ENCODE results near the gene MAGI1. TPM values are rescaled to one million over a fixed set of nuclear protein-coding genes. Genes with fewer than 3 reads are reported as not detected.
"Not testable (repeated sequence)": the region's sequence is repeated elsewhere in the genome, so short reads cannot be mapped to it uniquely, and the experiment has no call there.

MAGI1 gene
- total RNA-seq, 1 donor from 2014 or later: 33.1 TPM

DNA sequence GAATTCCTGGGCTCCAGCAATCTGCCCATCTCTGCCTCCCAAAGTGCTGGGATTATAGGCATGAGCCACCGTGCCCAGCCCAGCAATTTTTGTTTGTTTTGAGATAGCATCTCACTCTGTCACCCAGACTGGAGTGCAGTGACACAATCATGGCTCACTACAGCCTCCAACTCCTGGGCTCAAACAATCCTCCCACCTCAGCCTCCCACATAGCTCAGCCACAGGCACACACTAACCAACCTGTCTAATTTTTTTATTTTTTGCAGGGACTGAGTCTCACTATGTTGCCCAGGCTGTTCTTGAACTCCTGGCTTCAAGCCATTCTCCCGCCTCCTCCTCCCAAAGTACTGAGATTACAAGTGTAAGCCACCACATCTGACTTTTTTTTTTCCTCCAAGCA, 7.6 kb upstream of the MAGI1 start:
- DNase-seq (ENCODE audit: missing footprints); intact Hi-C loops (cut with DNase I); ATAC-seq: not testable (repeated sequence)

- intact Hi-C loops (cut with DNase I): no loop called here
- no peak for DNase-seq (ENCODE audit: missing footprints)
- no peak for ATAC-seq
Observed at GRCh38 chr3:66041828-66042227, 3.1 kb upstream of the MAGI1 start.

DNA sequence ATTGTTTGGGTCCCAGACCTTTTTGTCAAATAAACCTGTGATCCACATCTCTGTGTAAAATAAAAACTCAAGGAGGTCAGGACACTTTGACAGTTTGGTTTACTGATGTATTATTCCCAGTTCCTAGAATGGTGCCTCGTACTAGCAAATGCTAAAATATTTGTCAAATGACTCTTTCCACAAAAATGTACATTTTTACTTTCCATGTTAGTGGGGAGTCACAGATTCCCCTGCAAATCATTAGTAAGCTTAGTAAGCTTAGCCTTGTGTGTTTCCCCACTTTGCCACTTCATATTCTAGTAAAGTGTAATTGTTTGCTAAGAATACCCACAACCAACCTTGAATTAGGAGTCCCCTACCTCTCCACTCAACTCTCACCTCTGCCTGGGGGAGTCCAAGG, 2.4 kb upstream of the MAGI1 start:
- no peak for DNase-seq (ENCODE audit: missing footprints)
- intact Hi-C loops (cut with DNase I): no loop called here

DNA sequence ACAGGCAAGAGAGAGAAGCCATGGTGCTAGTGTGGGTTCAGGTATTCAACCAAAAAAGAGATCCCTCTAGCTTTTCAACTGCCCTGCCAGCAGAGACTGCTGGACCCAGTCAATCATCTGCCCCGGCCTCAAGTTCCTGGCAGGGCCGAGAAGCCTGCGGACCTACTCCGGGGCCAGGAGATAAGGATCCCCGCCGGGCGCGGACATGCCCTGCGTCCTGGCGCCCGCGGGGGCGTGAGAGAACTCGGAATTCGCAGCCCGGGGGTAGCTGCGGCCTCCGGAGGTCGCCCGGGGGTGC, 821 bp upstream of the MAGI1 start:
- intact Hi-C loops (cut with DNase I): loop anchor here (2.0 to 5.0 kb wide), 7 partner anchors 52 to 255 kb away; no protein-coding TSS in a partner anchor
- ATAC-seq: peak; percentile 35
- DNase-seq (ENCODE audit: missing footprints): no peak

More for the DNA sequence above, 2.4 kb upstream of the MAGI1 start:
- ATAC-seq: no peak

- DNase-seq (ENCODE audit: missing footprints): no peak
- intact Hi-C loops (cut with DNase I): loop anchor here (2.0 to 5.0 kb wide), 7 partner anchors 51 to 254 kb away; no protein-coding TSS in a partner anchor
- ATAC-seq: peak; percentile 30
Observed at GRCh38 chr3:66038384-66038725, 363 bp downstream of the MAGI1 start.

DNA sequence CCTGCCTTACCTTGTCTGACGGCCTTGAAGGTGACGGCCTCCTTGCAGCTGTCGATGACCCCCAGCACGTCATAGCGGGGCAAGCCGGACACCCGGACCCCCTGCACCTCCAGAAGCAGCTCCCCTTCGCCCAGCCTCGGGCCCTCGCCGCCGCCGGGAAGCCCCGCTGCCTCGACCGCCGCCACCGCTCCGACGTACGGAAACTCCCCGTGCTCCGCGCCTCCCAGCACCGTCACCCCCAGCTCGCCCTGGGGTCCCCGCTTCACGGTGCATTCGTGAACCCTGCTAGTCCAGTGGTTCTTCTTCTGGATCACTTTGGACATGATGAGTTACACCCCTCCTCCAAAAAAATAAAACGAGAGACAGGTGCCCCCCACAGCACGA, 740 bp downstream of the MAGI1 start:
- intact Hi-C loops (cut with DNase I): loop anchor here (2.0 to 5.0 kb wide), 7 partner anchors 51 to 253 kb away; no protein-coding TSS in a partner anchor
- DNase-seq (ENCODE audit: missing footprints): no peak
- no peak for ATAC-seq

- DNase-seq (ENCODE audit: missing footprints): no peak
- ATAC-seq: peak; percentile 37
- intact Hi-C loops (cut with DNase I): loop anchor here (5.0 kb wide), 6 partner anchors 50 to 160 kb away; no protein-coding TSS in a partner anchor
Observed at GRCh38 chr3:66037330-66037985, 1.3 kb downstream of the MAGI1 start.

DNA sequence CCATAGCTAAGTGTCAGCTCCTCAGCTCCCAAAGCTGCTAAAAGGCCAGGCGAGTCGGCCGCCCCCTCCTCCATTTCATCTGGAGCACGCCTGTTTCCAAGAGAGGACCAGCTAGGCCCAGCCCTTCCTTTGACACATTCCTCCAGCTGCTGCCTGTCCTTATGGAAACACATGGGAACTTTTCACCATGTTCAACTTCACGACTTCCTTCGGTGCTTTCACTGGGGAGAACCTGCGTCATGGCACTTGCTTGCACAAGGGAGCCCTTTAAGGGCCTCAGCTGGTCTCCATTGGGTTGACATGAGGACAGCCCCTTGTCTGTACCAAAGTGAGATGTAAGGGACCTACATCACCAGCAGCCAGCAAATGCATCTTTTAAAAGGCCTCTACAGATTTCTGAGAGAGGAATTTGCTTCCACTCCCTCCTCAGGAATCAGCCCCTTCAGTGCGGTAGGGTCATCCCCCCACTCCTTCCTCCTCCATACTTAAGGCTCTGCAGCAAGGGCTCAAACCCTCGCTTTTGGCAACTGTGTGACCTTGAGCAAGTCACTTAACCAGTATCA, 2.1 kb downstream of the MAGI1 start:
- DNase-seq (ENCODE audit: missing footprints) (no peak), ATAC-seq (no peak)
- intact Hi-C loops (cut with DNase I): loop anchor here (5.0 kb wide), 6 partner anchors 49 to 161 kb away; no protein-coding TSS in a partner anchor

- intact Hi-C loops (cut with DNase I): loop anchor here (5.0 kb wide), 6 partner anchors 49 to 161 kb away; no protein-coding TSS in a partner anchor
- no peak for DNase-seq (ENCODE audit: missing footprints)
- ATAC-seq: no peak
Observed at GRCh38 chr3:66035763-66036477, 2.8 kb downstream of the MAGI1 start.

DNA sequence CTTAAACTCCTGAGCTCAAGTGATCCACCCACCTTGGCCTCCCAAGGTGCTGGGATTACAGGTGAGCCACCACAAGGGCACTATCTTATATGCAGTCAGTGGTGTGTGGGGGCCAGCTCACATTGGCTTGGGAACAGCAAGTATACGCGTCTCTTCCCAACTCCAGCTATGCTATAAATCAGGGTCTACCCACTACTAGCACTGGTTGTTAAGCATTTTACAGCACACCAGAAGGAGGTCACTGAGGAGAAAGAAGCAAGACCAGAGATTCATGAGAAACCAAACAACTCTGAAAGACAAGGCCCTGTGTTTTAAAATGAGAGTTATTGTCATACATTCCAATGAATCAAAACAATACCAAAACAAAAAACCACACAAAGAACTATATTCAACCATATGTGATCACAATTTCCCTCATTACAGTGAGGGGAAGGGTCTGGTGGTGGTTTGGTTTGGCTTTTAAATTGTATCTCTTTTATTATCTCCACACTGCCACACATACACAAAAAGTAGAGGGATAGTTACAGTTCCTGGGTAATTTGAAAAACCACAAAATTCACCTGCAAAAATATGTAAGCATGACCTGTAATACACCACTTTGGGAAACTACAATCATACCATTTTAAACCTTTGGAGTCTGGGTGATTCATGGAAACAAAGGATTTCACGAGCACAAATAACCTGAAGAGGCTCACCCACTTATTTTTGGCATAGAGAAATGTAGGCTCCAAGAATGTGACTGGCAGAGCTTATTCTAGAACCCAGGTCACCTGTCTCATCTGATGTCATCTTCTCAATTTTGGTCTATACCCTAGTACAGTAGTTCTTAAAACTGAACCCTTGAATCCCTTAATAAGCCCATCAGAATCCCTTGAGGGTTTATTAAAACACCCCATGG, 5.2 kb downstream of the MAGI1 start:
- DNase-seq (ENCODE audit: missing footprints) (no peak), ATAC-seq (no peak)
- intact Hi-C loops (cut with DNase I): no loop called here

DNA sequence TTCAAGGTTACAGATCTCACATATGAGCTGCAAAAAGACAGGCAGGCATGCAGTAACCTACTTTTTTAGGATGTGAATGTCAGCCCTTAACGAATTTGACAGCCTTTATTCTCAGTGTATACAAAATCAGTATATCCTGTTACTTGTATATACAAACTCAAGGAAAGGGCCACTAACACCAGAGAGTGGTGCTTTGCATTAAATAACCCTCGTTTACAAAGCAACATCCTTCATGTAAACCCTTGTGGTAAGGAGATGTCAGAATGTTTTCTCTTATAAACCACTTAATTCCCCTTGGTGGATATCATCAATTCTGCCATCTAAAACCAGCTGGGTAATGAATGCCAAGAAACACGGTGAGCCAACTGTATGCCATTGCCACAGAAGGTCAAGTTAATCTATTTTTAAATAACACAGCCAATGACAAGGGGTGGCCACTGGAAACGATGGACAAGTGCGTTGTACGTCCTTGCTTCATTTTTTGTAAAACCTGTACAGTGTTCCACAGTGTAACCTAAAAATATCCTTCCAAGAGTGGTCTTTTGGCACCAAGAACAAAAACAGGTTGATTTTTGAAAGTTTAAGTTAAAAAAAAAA, 7.5 kb downstream of the MAGI1 start:
- ATAC-seq (peak; percentile 35), DNase-seq (ENCODE audit: missing footprints) (no peak)
- intact Hi-C loops (cut with DNase I): no loop called here

- DNase-seq (ENCODE audit: missing footprints): no peak
- intact Hi-C loops (cut with DNase I): no loop called here
- no peak for ATAC-seq
Observed at GRCh38 chr3:66029443-66029842, 9.3 kb downstream of the MAGI1 start.

- intact Hi-C loops (cut with DNase I): no loop called here
- DNase-seq (ENCODE audit: missing footprints) (no peak), ATAC-seq (no peak)
Observed at GRCh38 chr3:66029014-66029413, 9.7 kb downstream of the MAGI1 start.

DNA sequence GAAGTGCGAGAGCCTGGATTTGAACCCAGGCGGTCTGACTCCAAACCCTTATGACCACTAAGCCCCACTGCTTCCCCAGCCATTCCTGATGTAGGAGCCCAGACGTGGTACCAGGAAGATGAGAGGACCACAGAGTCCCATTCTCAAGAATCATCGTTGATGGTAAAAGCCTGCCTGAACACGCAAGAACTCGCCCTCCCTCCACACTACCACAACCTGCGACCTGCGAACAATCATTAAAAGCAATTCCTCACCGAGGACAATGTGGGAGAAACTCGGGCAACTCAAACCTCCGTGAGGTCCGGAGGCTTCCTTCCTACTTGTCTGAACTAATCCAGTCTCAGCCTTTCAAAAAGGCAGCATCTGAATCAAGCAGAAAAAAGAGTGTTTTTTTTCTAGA, 10.3 kb downstream of the MAGI1 start:
- DNase-seq (ENCODE audit: missing footprints) (no peak), ATAC-seq (no peak)
- intact Hi-C loops (cut with DNase I): no loop called here

GRCh38 chr3:66027099-66027498, 11.6 kb downstream of the MAGI1 start:
- DNase-seq (ENCODE audit: missing footprints); ATAC-seq; intact Hi-C loops (cut with DNase I): not testable (repeated sequence)

- intact Hi-C loops (cut with DNase I): no loop called here
- ATAC-seq: no peak
Observed at GRCh38 chr3:66023738-66024385, 14.9 kb downstream of the MAGI1 start.

DNA sequence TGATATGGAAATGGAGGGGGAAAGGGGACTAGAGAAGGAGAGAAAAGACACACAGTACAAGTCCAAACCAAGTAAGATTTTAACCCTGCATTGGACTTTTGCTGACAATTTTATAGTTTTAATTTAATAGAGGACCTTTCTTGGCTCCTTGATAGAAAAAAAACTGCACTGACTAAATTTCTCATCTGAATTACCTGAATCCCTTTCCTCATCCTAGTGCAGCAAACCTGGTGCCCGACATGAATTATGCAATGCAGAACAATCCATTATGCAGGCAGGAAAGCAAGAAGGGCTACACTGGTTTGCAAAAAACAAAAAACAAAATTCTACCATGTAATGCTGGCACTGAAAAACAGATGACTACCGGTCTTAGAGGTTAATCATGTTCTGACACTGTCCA, 15.5 kb downstream of the MAGI1 start:
- ATAC-seq (no peak), DNase-seq (ENCODE audit: missing footprints) (no peak)
- intact Hi-C loops (cut with DNase I): no loop called here

More at GRCh38 chr3:66023738-66024385, 14.9 kb downstream of the MAGI1 start:
- DNase-seq (ENCODE audit: missing footprints): no peak

GRCh38 chr3:66021731-66022131, 17.0 kb downstream of the MAGI1 start:
- ATAC-seq: no peak
- intact Hi-C loops (cut with DNase I): no loop called here
- no peak for DNase-seq (ENCODE audit: missing footprints)

All from Right ventricle myocardium inferior (tissue), 1 donor.